HCT116 (cell line): ENCODE measurements around the gene SPATA31E1. TPM values are rescaled to one million over a fixed set of nuclear protein-coding genes. Genes with fewer than 3 reads are reported as not detected.

ENCODE experiments used
- ATAC-seq: fragments of 200-7000 bp; cut with Tn5 transposase; 2 replicates; pipeline ENCODE4 v1.9.1; 2020; ENCODE audit warnings: mild to moderate bottlenecking, moderate library complexity
- BruUV-seq: library from RNA; stranded (reverse); fragments of 400-500 nt; replicated peaks from 2 replicates; lab custom pipeline; 2021; lab: Mats Ljungman, UMichigan
- CTCF ChIA-PET: fragments of 300-600 bp; sonication (Branson Sonifier 250); formaldehyde crosslinking; loops from one replicate; lab custom pipeline; 2021; ENCODE audit warnings: antibody characterized with exemption; lab: Charles Lee
- POLR2A ChIA-PET: fragments of 300-600, 350-600 bp; sonication (Branson Sonifier 250); formaldehyde crosslinking; loops from one replicate; lab custom pipeline; 2021; ENCODE audit warnings: antibody characterized with exemption; lab: Charles Lee
- RAD21 ChIA-PET, 2 experiments: fragments of 300-600 bp; sonication (Branson Sonifier 250); formaldehyde crosslinking; loops; one replicate each; lab custom pipeline; 2023; ENCODE audit warnings: low total read pairs in 2 of 2; ENCODE audit not compliant: uncharacterized antibody in 2 of 2, unreplicated experiment in 2 of 2, low non-redundant PET in 1 of 2; lab: Charles Lee
- DNase-seq: peaks from one replicate; pipeline ENCODE4 v3.0.0-alpha.2; 2010; ENCODE audit warnings: low read depth, low spot score
- H2AFZ ChIP-seq: fragments of 200-600 bp; shearing (Covaris generic), sonication (generic); 2 replicates; pipeline ENCODE4 v1.6.1; 2017; ENCODE audit warnings: low read depth, mixed run types, mixed read lengths, antibody characterized with exemption, low read length; ENCODE audit not compliant: poor library complexity, severe bottlenecking
- H3K27ac ChIP-seq: 2 replicates; pipeline ENCODE4 v1.5.1; 2012; ENCODE audit warnings: low read depth, low read length
- H3K27me3 ChIP-seq: fragments of 200-600 bp; sonication (generic); 2 replicates; pipeline ENCODE4 v1.6.1; 2016; ENCODE audit warnings: mixed run types, low read length, mixed read lengths; ENCODE audit not compliant: insufficient read depth
- H3K36me3 ChIP-seq, 2 experiments: fragments of 200-500 bp in 1 of 2; fragments of 200-600 bp in 1 of 2; sonication (Bioruptor generic) in 1 of 2; sonication (generic) in 1 of 2; 2 replicates each; pipeline versions ENCODE4 v1.5.1 to v1.6.1; 2014 to 2016; ENCODE audit warnings: low read length in 2 of 2, inconsistent platforms in 1 of 2, mixed read lengths in 1 of 2, mixed run types in 1 of 2; ENCODE audit not compliant: insufficient read depth in 2 of 2, control insufficient read depth in 1 of 2
- H3K4me1 ChIP-seq, 2 experiments: fragments of 200-600 bp in 1 of 2; sonication (generic) in 1 of 2; 2 replicates each; pipeline versions ENCODE4 v1.5.1 to v1.6.1; 2012 to 2017; ENCODE audit warnings: low read length in 2 of 2, inconsistent platforms in 1 of 2, mild to moderate bottlenecking in 1 of 2, mixed read lengths in 1 of 2, mixed run types in 1 of 2, moderate library complexity in 1 of 2; ENCODE audit not compliant: insufficient read depth in 2 of 2, control insufficient read depth in 1 of 2
- H3K4me2 ChIP-seq: fragments of 200-600 bp; sonication (generic); 2 replicates; pipeline ENCODE4 v1.6.1; 2017; ENCODE audit warnings: mixed run types, low read length, mixed read lengths
- H3K4me3 ChIP-seq, 2 experiments: fragments of 200-600 bp in 1 of 2; sonication (generic) in 1 of 2; replicated peaks in 1 of 2; 2 replicates each; pipeline ENCODE4 v1.5.1; 2011 to 2016; ENCODE audit warnings: low read length in 2 of 2, control low read depth in 1 of 2, low read depth in 1 of 2, mild to moderate bottlenecking in 1 of 2, mixed read lengths in 1 of 2, mixed run types in 1 of 2
- H3K79me2 ChIP-seq: fragments of 200-600 bp; sonication (generic); 2 replicates; pipeline ENCODE4 v1.6.1; 2017; ENCODE audit warnings: mild to moderate bottlenecking, mixed run types, low read length, moderate library complexity, mixed read lengths; ENCODE audit not compliant: insufficient read depth
- H3K9ac ChIP-seq: fragments of 200-600 bp; sonication (generic); 2 replicates; pipeline ENCODE4 v1.6.1; 2016; ENCODE audit warnings: low read length, mixed read lengths
- H3K9me2 ChIP-seq: fragments of 200-600 bp; sonication (generic), shearing (Covaris generic); 2 replicates; pipeline ENCODE4 v1.6.1; 2017; ENCODE audit warnings: mixed run types, mild to moderate bottlenecking, moderate library complexity; ENCODE audit not compliant: insufficient read depth
- H3K9me3 ChIP-seq, 2 experiments: fragments of 200-500 bp in 1 of 2; fragments of 200-600 bp in 1 of 2; sonication (Bioruptor generic) in 1 of 2; sonication (generic) in 1 of 2; 2 replicates each; pipeline ENCODE4 v1.6.1; 2014 to 2017; ENCODE audit warnings: low read length in 2 of 2, mixed read lengths in 2 of 2, inconsistent platforms in 1 of 2, low read depth in 1 of 2, mild to moderate bottlenecking in 1 of 2, mixed run types in 1 of 2, moderate library complexity in 1 of 2; ENCODE audit not compliant: control insufficient read depth in 1 of 2, insufficient read depth in 1 of 2
- H4K20me1 ChIP-seq: fragments of 200-600 bp; sonication (generic), shearing (Covaris generic); 2 replicates; pipeline ENCODE4 v1.6.1; 2017; ENCODE audit warnings: mixed run types, mild to moderate bottlenecking, moderate library complexity; ENCODE audit not compliant: insufficient read depth
- CBX3 ChIP-seq: IDR thresholded peaks from 2 replicates; pipeline ENCODE4 v1.6.1; 2012; ENCODE audit warnings: low read depth
- EGR1 ChIP-seq: IDR thresholded peaks from 2 replicates; pipeline ENCODE4 v1.6.1; 2012; ENCODE audit warnings: low read depth
- ELF1 ChIP-seq: IDR thresholded peaks from 2 replicates; pipeline ENCODE4 v1.6.1; 2012; ENCODE audit warnings: low read depth, borderline replicate concordance
- EZH2 ChIP-seq: fragments of 200-600 bp; sonication (generic); IDR thresholded peaks from 2 replicates; pipeline ENCODE4 v1.6.1; 2017; ENCODE audit warnings: antibody characterized with exemption, mixed run types
- EZH2phosphoT487 ChIP-seq: fragments of 200-600 bp; IDR thresholded peaks from 2 replicates; pipeline ENCODE4 v1.6.1; 2018; ENCODE audit warnings: antibody characterized with exemption, borderline replicate concordance
- FOSL1 ChIP-seq: IDR thresholded peaks from 2 replicates; pipeline ENCODE4 v1.6.1; 2012; ENCODE audit warnings: low read depth
- POLR2AphosphoS5 ChIP-seq: IDR thresholded peaks from 2 replicates; pipeline ENCODE4 v1.6.1; 2011; ENCODE audit warnings: mild to moderate bottlenecking, low read depth, low read length, moderate library complexity
- RAD21 ChIP-seq: IDR thresholded peaks from 2 replicates; pipeline ENCODE4 v1.6.1; 2012; ENCODE audit warnings: low read depth, mild to moderate bottlenecking
- SIN3A ChIP-seq: IDR thresholded peaks from 2 replicates; pipeline ENCODE4 v1.6.1; 2012; ENCODE audit warnings: low read depth
- SRF ChIP-seq: IDR thresholded peaks from 2 replicates; pipeline ENCODE4 v1.6.1; 2012; ENCODE audit warnings: low read depth
- TCF7L2 ChIP-seq: IDR thresholded peaks from 2 replicates; pipeline ENCODE4 v1.7.0; 2011; ENCODE audit warnings: borderline replicate concordance, inconsistent platforms; ENCODE audit not compliant: insufficient read depth, insufficient read length; ENCODE audit errors: extremely low read depth
- YY1 ChIP-seq: IDR thresholded peaks from 2 replicates; pipeline ENCODE4 v1.6.1; 2011; ENCODE audit warnings: low read length, low read depth, moderate library complexity, mild to moderate bottlenecking; ENCODE audit not compliant: insufficient replicate concordance; ENCODE audit errors: extremely low read depth
- ZNF274 ChIP-seq: fragments of 200-500 bp; sonication (Bioruptor generic); IDR thresholded peaks from 2 replicates; pipeline ENCODE4 v1.6.1; 2014; ENCODE audit warnings: mild to moderate bottlenecking, low read depth, low read length, inconsistent platforms
- intact Hi-C: fragments of 100-400 bp; cut with micrococcal nuclease; formaldehyde crosslinking; loops from 2 replicates; pipeline ENCODE4 v1.10.0; 2022
- total RNA-seq: library from RNA; stranded (reverse); gene quantifications from one replicate; pipeline ENCODE4 v1.2.1, GENCODE V29; 2021; ENCODE audit not compliant: unreplicated experiment
- TF ChIP-seq, protein P1 (sequence below): IDR thresholded peaks from 2 replicates; pipeline ENCODE4 v1.6.1; 2012
- TF ChIP-seq, protein P2 (sequence below): IDR thresholded peaks from 2 replicates; pipeline ENCODE4 v1.6.1; 2012
- TF ChIP-seq, protein P3 (sequence below): IDR thresholded peaks from 2 replicates; pipeline ENCODE4 v1.6.1; 2011; ENCODE audit warnings: mild to moderate bottlenecking, low read length, moderate library complexity; ENCODE audit not compliant: insufficient replicate concordance; ENCODE audit errors: extremely low read depth
- TF ChIP-seq, protein P4 (sequence below): IDR thresholded peaks from 2 replicates; pipeline ENCODE4 v1.6.1; 2012; ENCODE audit warnings: low read depth

Gene SPATA31E1
- total RNA-seq, 1 experiment from 2014 or later, result not detected

DNA sequence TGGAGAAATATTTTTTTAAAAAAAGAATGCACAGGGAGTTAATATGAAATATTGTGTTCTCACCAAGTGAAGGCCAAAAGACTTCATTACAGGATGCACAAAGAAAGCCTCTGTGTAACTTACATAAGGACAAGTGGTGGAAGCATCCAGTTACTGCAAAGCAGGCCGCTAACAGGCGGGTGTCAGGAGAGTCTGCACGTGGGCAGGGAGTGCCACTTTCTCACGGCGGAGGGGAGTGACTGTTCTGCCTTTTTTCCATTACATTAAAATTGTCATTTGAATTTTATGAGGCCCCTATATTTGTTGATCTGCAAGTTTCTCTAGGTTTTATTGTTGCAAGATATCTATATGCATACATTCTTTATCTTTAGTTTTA, 28.1 kb upstream of the SPATA31E1 start:
- Histone ChIP-seq H3K36me3 (no peaks in the 10 kb centered on the region), H4K20me1 (no peaks in the 10 kb centered on the region), H3K4me3 (no peak overlapping the region)
- ChIA-PET CTCF (no interaction called here), POLR2A (no interaction called here)
- TF ChIP-seq EZH2phosphoT487 (no peak), ELF1 (no peak), RAD21 (no peak), SRF (no peak), YY1 (no peak), SIN3A (no peak), EGR1 (no peak), ZNF274 (no peak), EZH2 (no peak), CBX3 (no peak), TCF7L2 (no peak), FOSL1 (no peak), POLR2AphosphoS5 (no peak)
- TF ChIP-seq, protein P1, sequence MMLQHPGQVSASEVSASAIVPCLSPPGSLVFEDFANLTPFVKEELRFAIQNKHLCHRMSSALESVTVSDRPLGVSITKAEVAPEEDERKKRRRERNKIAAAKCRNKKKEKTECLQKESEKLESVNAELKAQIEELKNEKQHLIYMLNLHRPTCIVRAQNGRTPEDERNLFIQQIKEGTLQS, result no peak
- TF ChIP-seq, protein P2, sequence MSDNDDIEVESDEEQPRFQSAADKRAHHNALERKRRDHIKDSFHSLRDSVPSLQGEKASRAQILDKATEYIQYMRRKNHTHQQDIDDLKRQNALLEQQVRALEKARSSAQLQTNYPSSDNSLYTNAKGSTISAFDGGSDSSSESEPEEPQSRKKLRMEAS, result no peak
- TF ChIP-seq, protein P3, sequence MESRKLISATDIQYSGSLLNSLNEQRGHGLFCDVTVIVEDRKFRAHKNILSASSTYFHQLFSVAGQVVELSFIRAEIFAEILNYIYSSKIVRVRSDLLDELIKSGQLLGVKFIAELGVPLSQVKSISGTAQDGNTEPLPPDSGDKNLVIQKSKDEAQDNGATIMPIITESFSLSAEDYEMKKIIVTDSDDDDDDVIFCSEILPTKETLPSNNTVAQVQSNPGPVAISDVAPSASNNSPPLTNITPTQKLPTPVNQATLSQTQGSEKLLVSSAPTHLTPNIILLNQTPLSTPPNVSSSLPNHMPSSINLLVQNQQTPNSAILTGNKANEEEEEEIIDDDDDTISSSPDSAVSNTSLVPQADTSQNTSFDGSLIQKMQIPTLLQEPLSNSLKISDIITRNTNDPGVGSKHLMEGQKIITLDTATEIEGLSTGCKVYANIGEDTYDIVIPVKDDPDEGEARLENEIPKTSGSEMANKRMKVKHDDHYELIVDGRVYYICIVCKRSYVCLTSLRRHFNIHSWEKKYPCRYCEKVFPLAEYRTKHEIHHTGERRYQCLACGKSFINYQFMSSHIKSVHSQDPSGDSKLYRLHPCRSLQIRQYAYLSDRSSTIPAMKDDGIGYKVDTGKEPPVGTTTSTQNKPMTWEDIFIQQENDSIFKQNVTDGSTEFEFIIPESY, result no peak
- TF ChIP-seq, protein P4, sequence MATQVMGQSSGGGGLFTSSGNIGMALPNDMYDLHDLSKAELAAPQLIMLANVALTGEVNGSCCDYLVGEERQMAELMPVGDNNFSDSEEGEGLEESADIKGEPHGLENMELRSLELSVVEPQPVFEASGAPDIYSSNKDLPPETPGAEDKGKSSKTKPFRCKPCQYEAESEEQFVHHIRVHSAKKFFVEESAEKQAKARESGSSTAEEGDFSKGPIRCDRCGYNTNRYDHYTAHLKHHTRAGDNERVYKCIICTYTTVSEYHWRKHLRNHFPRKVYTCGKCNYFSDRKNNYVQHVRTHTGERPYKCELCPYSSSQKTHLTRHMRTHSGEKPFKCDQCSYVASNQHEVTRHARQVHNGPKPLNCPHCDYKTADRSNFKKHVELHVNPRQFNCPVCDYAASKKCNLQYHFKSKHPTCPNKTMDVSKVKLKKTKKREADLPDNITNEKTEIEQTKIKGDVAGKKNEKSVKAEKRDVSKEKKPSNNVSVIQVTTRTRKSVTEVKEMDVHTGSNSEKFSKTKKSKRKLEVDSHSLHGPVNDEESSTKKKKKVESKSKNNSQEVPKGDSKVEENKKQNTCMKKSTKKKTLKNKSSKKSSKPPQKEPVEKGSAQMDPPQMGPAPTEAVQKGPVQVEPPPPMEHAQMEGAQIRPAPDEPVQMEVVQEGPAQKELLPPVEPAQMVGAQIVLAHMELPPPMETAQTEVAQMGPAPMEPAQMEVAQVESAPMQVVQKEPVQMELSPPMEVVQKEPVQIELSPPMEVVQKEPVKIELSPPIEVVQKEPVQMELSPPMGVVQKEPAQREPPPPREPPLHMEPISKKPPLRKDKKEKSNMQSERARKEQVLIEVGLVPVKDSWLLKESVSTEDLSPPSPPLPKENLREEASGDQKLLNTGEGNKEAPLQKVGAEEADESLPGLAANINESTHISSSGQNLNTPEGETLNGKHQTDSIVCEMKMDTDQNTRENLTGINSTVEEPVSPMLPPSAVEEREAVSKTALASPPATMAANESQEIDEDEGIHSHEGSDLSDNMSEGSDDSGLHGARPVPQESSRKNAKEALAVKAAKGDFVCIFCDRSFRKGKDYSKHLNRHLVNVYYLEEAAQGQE, result no peak
- TF ChIP-seq, all 23 proteins: peak for 0
- RAD21 ChIA-PET, result no interaction called here
- H3K9me2 ChIP-seq, result no peaks in the 10 kb centered on the region
- H3K27ac ChIP-seq, result no peak overlapping the region
- H3K4me1 ChIP-seq, result peaks cover 0 to 8% of the 10 kb centered on the region in 2 experiments; a peak in 2 of 4 replicates
- H3K4me2 ChIP-seq, result no peak overlapping the region
- H2AFZ ChIP-seq, result no peak overlapping the region
- DNase-seq, result no peak
- BruUV-seq, result no TSS peak
- intact Hi-C loops, result no loop called here
- no peaks in the 10 kb centered on the region for H3K79me2 ChIP-seq
- no peak for ATAC-seq
- H3K9ac ChIP-seq, result no peak overlapping the region
- no peaks in the 10 kb centered on the region for H3K9me3 ChIP-seq
- H3K27me3 ChIP-seq, result no peaks in the 10 kb centered on the region
